Stomach smooth muscle (tissue), 2 donors: ENCODE data around the gene CSF3R.

Experiments
- H3K27ac ChIP-seq: one replicate; pipeline ENCODE4 v1.7.0; 2013; ENCODE audit warnings: mild to moderate bottlenecking, low read length, inconsistent platforms
- H3K27me3 ChIP-seq, 2 donors: one replicate each; pipeline ENCODE4 v1.7.0; 2013; ENCODE audit warnings: low read length in 2 of 2; ENCODE audit not compliant: insufficient read depth in 2 of 2, control insufficient read depth in 1 of 2
- H3K36me3 ChIP-seq, 2 donors: one replicate each; pipeline ENCODE4 v1.7.0; 2013; ENCODE audit warnings: low read length in 2 of 2; ENCODE audit not compliant: control insufficient read depth in 2 of 2, insufficient read depth in 2 of 2
- H3K4me1 ChIP-seq: one replicate; pipeline ENCODE4 v1.7.0; 2013; ENCODE audit warnings: low read length; ENCODE audit not compliant: control insufficient read depth, insufficient read depth
- H3K4me3 ChIP-seq, 2 donors: one replicate each; pipeline ENCODE4 v1.7.0; 2013; ENCODE audit warnings: low read length in 2 of 2
- H3K9ac ChIP-seq, 2 donors: one replicate each; pipeline ENCODE4 v1.7.0; 2013; ENCODE audit warnings: low read length in 2 of 2, mild to moderate bottlenecking in 1 of 2
- H3K9me3 ChIP-seq, 2 donors: one replicate each; pipeline ENCODE4 v1.7.0; 2013; ENCODE audit warnings: low read length in 2 of 2; ENCODE audit not compliant: control insufficient read depth in 2 of 2
- donor health status: healthy.
- donor health status: Pancreatic carcinoma.

The CSF3R gene

GRCh38 chr1:36456391-36456928, 26.3 kb downstream of the CSF3R start:
- H3K36me3 ChIP-seq, result peaks cover 48 to 56% of the 10 kb centered on the region in 2 donors
- no peak overlapping the region for H3K9ac ChIP-seq

DNA sequence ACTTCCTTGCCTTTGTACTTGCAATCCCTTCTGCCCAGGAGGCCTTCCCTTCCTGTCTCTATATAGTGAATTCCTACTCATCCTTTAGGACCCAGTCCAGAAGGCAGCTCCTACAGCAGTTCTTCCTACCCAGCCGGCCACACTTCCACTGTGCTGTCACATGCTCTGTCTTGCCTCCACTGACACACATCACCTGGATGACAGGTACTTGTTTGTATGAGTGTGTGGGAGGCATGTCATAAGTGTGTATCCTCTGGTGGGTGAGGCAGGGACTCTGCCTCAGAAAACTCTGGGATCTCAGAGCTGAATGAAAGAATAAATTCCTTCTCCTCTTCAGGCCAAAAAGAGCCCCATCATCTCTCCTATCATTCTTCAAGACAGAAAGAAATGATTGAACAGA, 27.3 kb downstream of the CSF3R start:
- Histone ChIP-seq H3K27ac (no peak overlapping the region), H3K36me3 (peaks cover 38 to 46% of the 10 kb centered on the region in 2 donors), H3K4me3 (no peak overlapping the region), H3K9me3 (no peaks in the 10 kb centered on the region), H3K4me1 (peaks cover 3% of the 10 kb centered on the region), H3K27me3 (no peaks in the 10 kb centered on the region), H3K9ac (no peak overlapping the region)

More at GRCh38 chr1:36456391-36456928, 26.3 kb downstream of the CSF3R start:
- H3K27me3 ChIP-seq, result no peaks in the 10 kb centered on the region
- no peaks in the 10 kb centered on the region for H3K4me1 ChIP-seq
- H3K27ac ChIP-seq, result no peak overlapping the region
- H3K4me3 ChIP-seq, result no peak overlapping the region
- no peaks in the 10 kb centered on the region for H3K9me3 ChIP-seq

DNA sequence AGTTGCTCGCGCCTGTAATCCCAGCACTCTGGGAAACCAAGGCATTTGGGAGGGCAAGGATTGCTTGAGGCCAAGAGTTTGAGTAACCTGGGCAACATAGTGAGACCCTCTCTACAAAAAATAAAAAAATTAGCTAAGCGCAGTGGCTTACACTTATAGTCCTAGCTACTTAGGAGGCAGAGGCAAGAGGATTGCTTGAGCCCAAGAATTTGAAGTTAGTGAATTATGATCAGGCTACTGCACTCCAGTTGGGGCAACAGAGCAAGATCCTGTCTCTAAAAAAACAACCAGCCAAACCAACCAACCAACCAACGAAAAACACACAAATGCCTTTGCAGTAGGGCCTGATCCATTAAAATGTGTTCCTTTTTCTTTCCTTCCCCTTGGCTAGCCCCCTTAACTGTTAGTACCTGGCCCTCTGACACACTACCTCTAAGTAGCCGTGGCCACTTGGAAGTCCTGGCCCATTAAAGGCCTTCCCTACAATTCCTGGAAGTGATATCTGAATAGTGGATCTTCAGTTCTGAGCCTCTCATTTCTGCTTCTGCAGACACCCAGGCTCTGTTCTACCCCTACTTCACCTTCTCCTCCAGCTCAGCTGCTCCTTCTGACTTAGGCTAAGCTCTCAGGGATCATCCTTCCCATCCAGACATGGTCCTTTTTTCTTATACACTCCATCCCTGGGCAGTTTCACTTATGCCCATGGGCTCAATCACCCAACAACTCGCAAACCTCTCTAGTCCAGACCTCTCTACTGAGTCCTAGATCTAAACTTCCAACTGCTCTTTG, 28.9 kb downstream of the CSF3R start:
- no peaks in the 10 kb centered on the region for H3K27me3 ChIP-seq
- no peak overlapping the region for H3K9ac ChIP-seq
- H3K9me3 ChIP-seq, result no peaks in the 10 kb centered on the region
- H3K27ac ChIP-seq, result no peak overlapping the region
- peaks cover 9% of the 10 kb centered on the region for H3K4me1 ChIP-seq
- peaks cover 28 to 31% of the 10 kb centered on the region in 2 donors for H3K36me3 ChIP-seq
- no peak overlapping the region for H3K4me3 ChIP-seq

GRCh38 chr1:36453051-36453450, 29.7 kb downstream of the CSF3R start:
- H3K27ac ChIP-seq, result no peak overlapping the region
- H3K4me1 ChIP-seq, result peaks cover 9% of the 10 kb centered on the region
- H3K4me3 ChIP-seq, result no peak overlapping the region
- peaks cover 26 to 30% of the 10 kb centered on the region in 2 donors for H3K36me3 ChIP-seq
- no peak overlapping the region for H3K9ac ChIP-seq
- H3K27me3 ChIP-seq, result no peaks in the 10 kb centered on the region
- no peaks in the 10 kb centered on the region for H3K9me3 ChIP-seq

DNA sequence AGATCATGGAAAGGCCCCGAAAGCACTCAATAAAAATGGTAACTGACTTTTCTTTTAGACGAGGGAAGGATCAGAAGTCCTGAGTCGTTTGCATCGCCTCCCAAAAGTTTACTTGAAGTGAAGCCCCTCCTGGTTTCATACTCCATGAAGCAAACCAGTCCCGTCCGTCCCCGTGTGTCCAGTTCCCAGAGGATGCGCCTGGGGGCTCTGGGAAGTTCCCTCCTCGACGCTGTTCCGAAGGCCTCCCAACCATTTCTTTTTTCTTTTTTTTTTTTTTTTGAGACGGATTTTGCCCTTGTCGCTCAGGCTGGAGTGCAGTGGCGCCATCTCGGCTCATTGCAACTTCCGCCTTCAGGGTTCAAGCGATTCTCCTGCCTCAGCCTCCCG, 31.8 kb downstream of the CSF3R start:
- Histone ChIP-seq H3K27ac (peak overlapping the region; percentile 95), H3K36me3 (peaks cover 11 to 16% of the 10 kb centered on the region in 2 donors), H3K27me3 (no peaks in the 10 kb centered on the region), H3K4me1 (peaks cover 9% of the 10 kb centered on the region), H3K9ac (peak overlapping the region; percentile 79 to 94), H3K9me3 (no peaks in the 10 kb centered on the region), H3K4me3 (peak overlapping the region; percentile 90 to 93)

DNA sequence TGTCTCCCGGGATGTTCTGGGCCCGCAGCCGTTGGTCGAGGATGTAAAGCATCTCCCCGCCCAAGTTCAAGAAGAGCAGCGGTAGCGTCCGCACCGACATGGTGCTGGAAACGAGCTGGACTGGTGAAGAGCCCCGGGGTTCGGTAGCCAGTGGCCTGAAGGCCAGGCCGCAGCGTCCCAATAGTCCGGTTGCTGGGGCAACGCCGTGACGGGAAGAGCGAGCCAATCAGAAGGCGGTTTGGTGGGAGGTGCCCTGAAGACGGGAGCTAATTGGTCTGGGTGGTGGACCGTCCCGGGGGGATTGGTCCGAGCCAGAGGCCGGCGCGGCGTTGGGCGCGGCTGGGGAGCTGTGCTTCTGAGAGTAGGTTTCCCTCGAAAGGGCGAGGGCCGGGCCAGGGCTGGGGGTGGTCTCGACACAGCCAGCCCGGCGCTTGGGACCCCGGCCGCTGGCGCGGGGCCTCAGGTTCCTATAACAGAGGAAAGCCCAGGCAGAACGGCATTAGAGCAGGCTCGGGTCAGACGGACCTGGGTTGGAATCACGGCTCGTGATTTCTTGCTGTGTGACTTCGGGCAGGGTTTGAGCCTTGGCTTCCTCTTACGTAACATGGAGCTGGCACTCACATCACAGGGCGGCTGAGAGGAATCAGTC, 32.3 kb downstream of the CSF3R start, which contains the start of gene OSCP1:
Gene OSCP1 (minus strand): TSS at position 182 of the 649 bp plus-strand sequence. CDS start 82 bp downstream, at position 100.
- Histone ChIP-seq H3K4me3 (peak within 1 kb of the TSS; percentile 90 to 93), H3K9ac (peak within 1 kb of the TSS; percentile 79 to 94), H3K27ac (peak within 1 kb of the TSS; percentile 95), H3K9me3 (no peaks in the 10 kb centered on the region), H3K36me3 (peaks cover 6 to 12% of the 10 kb centered on the region in 2 donors), H3K4me1 (peaks cover 9% of the 10 kb centered on the region), H3K27me3 (no peaks in the 10 kb centered on the region)

GRCh38 chr1:36448530-36449056, 34.1 kb downstream of the CSF3R start:
- Histone ChIP-seq H3K9me3 (no peaks in the 10 kb centered on the region), H3K4me3 (no peak overlapping the region), H3K27ac (no peak overlapping the region), H3K9ac (no peak overlapping the region), H3K36me3 (no peaks in the 10 kb centered on the region), H3K4me1 (peaks cover 9% of the 10 kb centered on the region), H3K27me3 (no peaks in the 10 kb centered on the region)

- H3K4me1 ChIP-seq, result peaks cover 9% of the 10 kb centered on the region
Measured at GRCh38 chr1:36447450-36447849, 35.3 kb downstream of the CSF3R start.

GRCh38 chr1:36446746-36447145, 36.0 kb downstream of the CSF3R start:
- peaks cover 0 to 2% of the 10 kb centered on the region in 2 donors for H3K36me3 ChIP-seq
- H3K27ac ChIP-seq, result no peak overlapping the region
- H3K4me3 ChIP-seq, result no peak overlapping the region
- H3K9ac ChIP-seq, result no peak overlapping the region
- H3K4me1 ChIP-seq, result peaks cover 9% of the 10 kb centered on the region
- H3K27me3 ChIP-seq, result no peaks in the 10 kb centered on the region
- no peaks in the 10 kb centered on the region for H3K9me3 ChIP-seq

More at GRCh38 chr1:36447450-36447849, 35.3 kb downstream of the CSF3R start:
- Histone ChIP-seq H3K27me3 (no peaks in the 10 kb centered on the region), H3K4me3 (no peak overlapping the region), H3K36me3 (peaks cover 0 to 2% of the 10 kb centered on the region in 2 donors), H3K27ac (no peak overlapping the region), H3K9me3 (no peaks in the 10 kb centered on the region), H3K9ac (no peak overlapping the region)

- no peaks in the 10 kb centered on the region for H3K27me3 ChIP-seq
- peaks cover 0 to 2% of the 10 kb centered on the region in 2 donors for H3K36me3 ChIP-seq
- H3K4me1 ChIP-seq, result peaks cover 9% of the 10 kb centered on the region
- no peak overlapping the region for H3K9ac ChIP-seq
- H3K9me3 ChIP-seq, result no peaks in the 10 kb centered on the region
- H3K27ac ChIP-seq, result no peak overlapping the region
- H3K4me3 ChIP-seq, result no peak overlapping the region
Measured at GRCh38 chr1:36446271-36446670, 36.4 kb downstream of the CSF3R start.
